ENCODE measurements around the gene CNTNAP2. TPM values are rescaled to one million over a fixed set of nuclear protein-coding genes. Genes with fewer than 3 reads are reported as not detected.
"Not testable (repeated sequence)": the region's sequence is repeated elsewhere in the genome, so short reads cannot be mapped to it uniquely, and the experiment has no call there.

Gene CNTNAP2
- polyA plus RNA-seq, 3 donors from 2014 or later = 0.94 to 1.1 TPM; not detected in 1

DNA sequence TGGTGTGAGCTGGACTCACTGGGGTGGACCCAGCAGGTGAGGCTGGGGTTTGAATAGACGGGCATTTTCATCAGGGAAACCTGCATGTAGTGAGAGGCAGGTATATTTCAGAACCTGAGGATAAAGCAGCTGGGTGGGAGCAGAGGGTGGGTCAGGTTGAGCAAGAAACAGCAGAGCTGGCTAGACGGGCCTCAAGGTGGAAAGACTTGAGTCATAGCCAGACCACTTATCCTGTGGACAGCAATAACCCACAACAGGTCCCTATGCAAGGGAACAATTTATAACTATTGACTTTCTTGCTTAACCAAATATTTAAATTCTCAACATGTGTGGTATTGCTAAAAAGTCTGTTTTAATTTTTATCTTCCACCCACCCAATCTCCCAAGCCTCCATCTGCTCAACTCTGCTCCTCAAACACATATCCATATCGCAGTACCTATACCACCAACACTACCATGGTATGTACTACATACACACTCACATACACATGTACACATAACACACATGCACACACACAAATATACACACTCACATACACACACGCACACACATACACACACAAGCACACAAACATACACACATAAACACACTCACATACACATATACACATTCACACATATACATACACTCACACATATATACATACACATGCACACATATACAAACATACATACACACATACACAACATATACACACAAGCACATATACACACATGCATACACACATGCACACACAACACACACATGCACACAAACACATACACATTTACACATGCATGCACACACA is 2345.0 kb downstream of the CNTNAP2 start:
- Mint-ChIP-seq H3K27ac (peak overlapping the region in 1 of 6 donors; percentile 2), H3K9me3 (no peaks in the 10 kb centered on the region), H3K4me3 (no peak overlapping the region), H3K4me1 (no peaks in the 10 kb centered on the region), H3K36me3 (no peaks in the 10 kb centered on the region), H3K27me3 (ENCODE audit: low read depth in 3 of 3) (peaks cover 0 to 4% (median 4%) of the 10 kb centered on the region in 3 donors)
- DNase-seq = no peak

DNA sequence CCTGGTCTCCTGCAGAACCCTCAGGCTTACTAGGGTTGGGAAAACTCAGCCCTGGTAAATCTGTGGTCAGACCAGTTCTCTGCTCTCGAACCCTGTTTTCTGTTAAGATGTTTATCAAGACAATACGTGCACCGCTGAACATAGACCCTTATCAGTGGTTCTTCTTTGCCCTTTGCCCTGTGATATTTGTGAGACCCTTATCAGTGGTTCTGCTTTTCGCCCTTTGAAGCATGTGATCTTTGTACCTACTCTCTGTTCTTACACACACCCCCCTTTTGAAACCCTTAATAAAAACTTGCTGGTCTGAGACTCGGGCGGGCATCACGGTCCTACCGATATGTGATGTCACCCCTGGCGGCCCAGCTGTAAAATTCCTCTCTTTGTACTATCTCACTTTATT is 2346.2 kb downstream of the CNTNAP2 start:
- not testable (repeated sequence) for H3K4me3 Mint-ChIP-seq; H3K36me3 Mint-ChIP-seq; H3K27me3 Mint-ChIP-seq (ENCODE audit: low read depth in 3 of 3); H3K9me3 Mint-ChIP-seq; DNase-seq; H3K27ac Mint-ChIP-seq; H3K4me1 Mint-ChIP-seq

DNA sequence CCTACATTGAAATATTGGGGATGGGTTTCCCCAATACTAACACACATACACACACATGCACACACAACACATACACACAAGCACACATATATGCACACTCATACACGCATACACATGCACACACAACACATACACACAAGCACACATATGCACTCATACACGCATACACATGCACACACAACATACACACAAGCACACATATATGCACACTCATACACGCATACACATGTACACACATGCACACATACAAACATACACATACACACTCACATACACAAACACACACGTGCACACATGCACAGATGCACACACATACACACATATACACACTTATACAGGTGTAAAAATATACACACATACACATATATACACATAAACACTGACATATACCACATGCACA is 2346.6 kb downstream of the CNTNAP2 start:
- H3K27me3 Mint-ChIP-seq (ENCODE audit: low read depth in 3 of 3) = peaks cover 4% of the 10 kb centered on the region in 3 donors
- H3K4me1 Mint-ChIP-seq = no peaks in the 10 kb centered on the region
- H3K27ac Mint-ChIP-seq = no peak overlapping the region
- no peak for DNase-seq
- no peaks in the 10 kb centered on the region for H3K36me3 Mint-ChIP-seq
- H3K4me3 Mint-ChIP-seq = no peak overlapping the region
- no peaks in the 10 kb centered on the region for H3K9me3 Mint-ChIP-seq

DNA sequence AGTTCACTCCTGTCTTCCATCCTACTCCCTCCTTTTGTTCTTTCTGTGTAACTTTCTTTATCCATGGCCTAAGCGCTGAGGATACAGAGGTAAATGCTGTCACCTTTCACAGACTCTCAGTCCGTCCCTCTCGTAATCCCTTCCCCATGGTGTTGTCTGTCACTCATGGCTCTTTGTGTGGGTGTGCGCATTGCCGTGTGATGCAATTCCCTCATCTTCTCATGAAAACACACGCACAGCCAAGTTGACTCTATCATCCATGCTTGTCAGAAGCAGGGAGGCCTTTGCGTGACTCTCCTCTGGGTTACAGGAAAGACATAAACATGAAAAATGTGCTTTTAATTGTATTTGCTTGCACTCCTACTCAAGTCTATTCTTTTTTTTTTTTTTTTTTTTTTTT is 2348.3 kb downstream of the CNTNAP2 start:
- Mint-ChIP-seq H3K4me1 (no peaks in the 10 kb centered on the region), H3K27me3 (ENCODE audit: low read depth in 3 of 3) (peaks cover 2 to 8% (median 4%) of the 10 kb centered on the region in 3 donors), H3K27ac (no peak overlapping the region), H3K9me3 (no peaks in the 10 kb centered on the region), H3K36me3 (no peaks in the 10 kb centered on the region), H3K4me3 (no peak overlapping the region)
- DNase-seq = no peak

DNA sequence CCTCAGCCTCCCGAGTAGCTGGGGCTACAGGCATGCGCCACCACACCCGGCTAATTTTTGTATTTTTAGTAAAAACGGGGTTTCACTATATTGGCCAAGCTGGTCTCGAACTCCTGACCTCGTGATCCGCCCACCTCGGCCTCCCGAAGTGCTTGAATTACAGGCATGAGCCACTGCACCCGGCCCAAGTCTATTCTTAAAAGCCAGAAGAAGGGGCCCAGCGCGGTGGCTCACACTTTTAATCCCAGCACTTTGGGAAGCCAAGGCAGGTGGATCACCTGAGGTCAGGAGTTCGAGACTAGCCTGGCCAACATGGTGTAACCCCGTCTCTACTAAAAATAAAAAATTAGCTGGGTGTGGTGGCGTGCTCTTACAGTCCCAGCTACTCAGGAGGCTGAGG is 2348.8 kb downstream of the CNTNAP2 start:
- not testable (repeated sequence) for H3K4me3 Mint-ChIP-seq; H3K36me3 Mint-ChIP-seq; H3K9me3 Mint-ChIP-seq; H3K27me3 Mint-ChIP-seq (ENCODE audit: low read depth in 3 of 3); H3K27ac Mint-ChIP-seq; DNase-seq; H3K4me1 Mint-ChIP-seq

DNA sequence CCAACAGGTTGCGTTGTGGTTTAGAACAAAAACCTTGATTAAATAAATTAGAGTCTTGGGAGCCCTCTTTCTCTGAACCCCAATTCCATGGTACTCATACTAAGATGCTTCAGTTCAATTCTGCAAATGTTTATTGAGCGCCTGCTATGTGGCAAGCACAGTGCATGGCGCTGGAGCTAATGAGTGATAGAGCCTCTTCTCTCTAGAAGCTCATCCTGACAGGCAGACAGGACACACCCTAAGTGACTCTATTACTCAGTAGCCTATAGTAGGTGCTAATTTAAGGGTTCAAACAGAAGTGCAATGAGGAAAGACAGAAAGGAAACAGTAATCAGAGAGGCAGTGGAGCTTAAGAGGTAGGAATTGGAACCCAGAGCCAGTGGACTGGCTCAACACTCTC is 2349.5 kb downstream of the CNTNAP2 start:
- DNase-seq = no peak
- Mint-ChIP-seq H3K27me3 (ENCODE audit: low read depth in 3 of 3) (peaks cover 2 to 11% (median 4%) of the 10 kb centered on the region in 3 donors), H3K9me3 (no peaks in the 10 kb centered on the region), H3K4me3 (no peak overlapping the region), H3K36me3 (no peaks in the 10 kb centered on the region), H3K27ac (no peak overlapping the region), H3K4me1 (no peaks in the 10 kb centered on the region)

DNA sequence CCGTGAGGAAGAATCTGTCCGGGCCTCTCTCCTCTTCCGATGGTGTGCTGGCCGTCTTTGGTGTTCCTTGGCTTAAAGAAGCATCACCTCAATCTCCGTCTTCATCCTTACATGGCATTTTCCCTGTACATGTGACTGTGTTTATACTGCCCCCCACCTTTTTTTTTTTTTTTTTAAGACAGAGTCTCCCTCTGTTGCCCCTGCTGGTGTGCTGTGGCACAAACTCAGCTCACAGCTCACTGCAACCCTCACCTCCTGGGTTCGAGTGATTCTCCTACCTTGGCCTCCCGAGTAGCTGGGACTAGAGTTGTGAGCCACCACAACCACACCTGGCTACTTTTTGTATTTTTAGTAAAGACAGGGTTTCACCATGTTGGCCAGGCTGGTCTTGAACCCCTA is 2352.1 kb downstream of the CNTNAP2 start:
- Mint-ChIP-seq H3K36me3 (no peaks in the 10 kb centered on the region), H3K27ac (no peak overlapping the region), H3K4me1 (no peaks in the 10 kb centered on the region), H3K27me3 (ENCODE audit: low read depth in 3 of 3) (peaks cover 4 to 13% (median 8%) of the 10 kb centered on the region in 3 donors), H3K9me3 (no peaks in the 10 kb centered on the region), H3K4me3 (no peak overlapping the region)
- no peak for DNase-seq

Data from immature natural killer cell (primary cell).